Neural crest cell (in vitro differentiated cells): Measurements from ENCODE around the gene TRABD. TPM values are rescaled to one million over a fixed set of nuclear protein-coding genes. Genes with fewer than 3 reads are reported as not detected.

Source experiments
- DNase-seq: peaks from one replicate; pipeline ENCODE4 v3.0.0; 2021; ENCODE audit warnings: low read depth, mixed read lengths, low spot score
- H3K27ac Mint-ChIP-seq: one replicate; pipeline ENCODE4 v1.8.0; 2021; ENCODE audit warnings: mild to moderate bottlenecking, mixed read lengths; ENCODE audit not compliant: unreplicated experiment
- H3K27me3 Mint-ChIP-seq: 2 replicates; pipeline ENCODE4 v1.8.0; 2021; ENCODE audit warnings: low read depth, mild to moderate bottlenecking, mixed read lengths
- H3K36me3 Mint-ChIP-seq: 2 replicates; pipeline ENCODE4 v1.8.0; 2021; ENCODE audit warnings: low read depth, mild to moderate bottlenecking, mixed read lengths
- H3K4me1 Mint-ChIP-seq: 2 replicates; pipeline ENCODE4 v1.8.0; 2021; ENCODE audit warnings: mixed read lengths
- H3K4me3 Mint-ChIP-seq: one replicate; pipeline ENCODE4 v1.8.0; 2021; ENCODE audit warnings: mild to moderate bottlenecking, mixed read lengths
- H3K9me3 Mint-ChIP-seq: 2 replicates; pipeline ENCODE4 v1.8.0; 2021; ENCODE audit warnings: mixed read lengths
- CTCF ChIP-seq: fragments of 200-600 bp; sonication (generic); conservative IDR thresholded peaks from 2 replicates; pipeline ENCODE4 v1.5.0; 2021; ENCODE audit warnings: antibody characterized with exemption, mild to moderate bottlenecking
- total RNA-seq: library from RNA; stranded (reverse); gene quantifications from 2 replicates; pipeline ENCODE4 v1.2.1, GENCODE V29; 2021

Gene TRABD
- total RNA-seq, 1 donor from 2014 or later, result 45.7 TPM

GRCh38 chr22:50153756-50154140, 32.0 kb upstream of the TRABD start:
- no peaks in the 10 kb centered on the region for H3K36me3 Mint-ChIP-seq
- no peaks in the 10 kb centered on the region for H3K4me1 Mint-ChIP-seq
- no peak for DNase-seq
- no peaks in the 10 kb centered on the region for H3K9me3 Mint-ChIP-seq
- no peak for TF ChIP-seq CTCF
- H3K4me3 Mint-ChIP-seq, result no peak overlapping the region
- peaks cover 16% of the 10 kb centered on the region for H3K27me3 Mint-ChIP-seq
- no peak overlapping the region for H3K27ac Mint-ChIP-seq

- Mint-ChIP-seq H3K27ac (no peak overlapping the region), H3K4me3 (no peak overlapping the region), H3K4me1 (no peaks in the 10 kb centered on the region), H3K27me3 (peaks cover 27% of the 10 kb centered on the region), H3K36me3 (no peaks in the 10 kb centered on the region), H3K9me3 (no peaks in the 10 kb centered on the region)
- no peak for TF ChIP-seq CTCF
- DNase-seq, result no peak
Measured at GRCh38 chr22:50157709-50158375, 27.9 kb upstream of the TRABD start.

GRCh38 chr22:50160947-50161346, 24.8 kb upstream of the TRABD start:
- DNase-seq, result no peak
- Mint-ChIP-seq H3K4me1 (no peaks in the 10 kb centered on the region), H3K27me3 (peaks cover 36% of the 10 kb centered on the region), H3K9me3 (no peaks in the 10 kb centered on the region), H3K4me3 (no peak overlapping the region), H3K27ac (peak overlapping the region; percentile 19), H3K36me3 (no peaks in the 10 kb centered on the region)
- no peak for TF ChIP-seq CTCF

- peaks cover 37% of the 10 kb centered on the region for H3K27me3 Mint-ChIP-seq
- H3K4me1 Mint-ChIP-seq, result no peaks in the 10 kb centered on the region
- TF ChIP-seq CTCF, result no peak
- H3K4me3 Mint-ChIP-seq, result no peak overlapping the region
- no peak for DNase-seq
- H3K27ac Mint-ChIP-seq, result no peak overlapping the region
- H3K36me3 Mint-ChIP-seq, result no peaks in the 10 kb centered on the region
- H3K9me3 Mint-ChIP-seq, result no peaks in the 10 kb centered on the region
Measured at GRCh38 chr22:50161508-50162390, 24.0 kb upstream of the TRABD start.

GRCh38 chr22:50162391-50162956, 23.2 kb upstream of the TRABD start:
- no peak overlapping the region for H3K4me3 Mint-ChIP-seq

More at GRCh38 chr22:50162391-50162956, 23.2 kb upstream of the TRABD start:
- Mint-ChIP-seq H3K27me3 (peaks cover 38% of the 10 kb centered on the region), H3K4me1 (no peaks in the 10 kb centered on the region), H3K36me3 (no peaks in the 10 kb centered on the region), H3K9me3 (no peaks in the 10 kb centered on the region), H3K27ac (peak overlapping the region; percentile 57)
- no peak for DNase-seq
- no peak for TF ChIP-seq CTCF
